PFSK-1 (cell line): ENCODE results near the gene ABCD1.

Experiments used
- FOXP2 ChIP-seq: optimal IDR thresholded peaks from 2 replicates; pipeline ENCODE3; 2011; ENCODE audit warnings: borderline replicate concordance, control low read depth, inconsistent platforms; ENCODE audit not compliant: insufficient read depth; ENCODE audit errors: extremely low read length, extremely low read depth
- POLR2AphosphoS5 ChIP-seq: IDR thresholded peaks from 2 replicates; pipeline ENCODE4 v1.6.1; 2012; ENCODE audit warnings: low read depth, mild to moderate bottlenecking, control low read depth, low read length, moderate library complexity
- REST ChIP-seq, 2 experiments: IDR thresholded peaks; 2 replicates each; pipeline versions ENCODE4 v1.6.1 to v1.8.0; 2011 to 2012; ENCODE audit warnings: low read depth in 2 of 2, low read length in 2 of 2, control low read depth in 1 of 2, inconsistent platforms in 1 of 2, mild to moderate bottlenecking in 1 of 2, moderate library complexity in 1 of 2; ENCODE audit not compliant: insufficient read depth in 1 of 2
- SIN3A ChIP-seq: IDR thresholded peaks from 2 replicates; pipeline ENCODE4 v1.6.1; 2012; ENCODE audit warnings: mild to moderate bottlenecking, low read length, moderate library complexity, borderline replicate concordance; ENCODE audit not compliant: insufficient read depth
- TAF1 ChIP-seq: IDR thresholded peaks from 2 replicates; pipeline ENCODE4 v1.6.1; 2012; ENCODE audit warnings: low read length, control low read depth, borderline replicate concordance; ENCODE audit not compliant: insufficient read depth

The ABCD1 gene

GRCh38 chrX:153697924-153698865, 26.5 kb upstream of the ABCD1 start:
- TF ChIP-seq FOXP2 (no peak), POLR2AphosphoS5 (no peak), TAF1 (no peak), REST (IDR thresholded peaks at IDR 0.05; ENCODE audit: insufficient read depth in 1 of 2, low read depth in 2 of 2, low read length in 2 of 2) (no peak), SIN3A (no peak)

GRCh38 chrX:153700376-153700945, 24.2 kb upstream of the ABCD1 start:
- TF ChIP-seq SIN3A (no peak), TAF1 (no peak), FOXP2 (no peak), POLR2AphosphoS5 (no peak), REST (IDR thresholded peaks at IDR 0.05; ENCODE audit: insufficient read depth in 1 of 2, low read depth in 2 of 2, low read length in 2 of 2) (no peak)

GRCh38 chrX:153700967-153701366, 23.7 kb upstream of the ABCD1 start:
- no peak for TF ChIP-seq TAF1

- no peak for TF ChIP-seq POLR2AphosphoS5
Observed at GRCh38 chrX:153701706-153702105, 22.9 kb upstream of the ABCD1 start.

GRCh38 chrX:153702336-153703035, 22.2 kb upstream of the ABCD1 start:
- no peak for TF ChIP-seq REST (IDR thresholded peaks at IDR 0.05; ENCODE audit: insufficient read depth in 1 of 2, low read depth in 2 of 2, low read length in 2 of 2)
- no peak for TF ChIP-seq SIN3A
- no peak for TF ChIP-seq TAF1
- TF ChIP-seq POLR2AphosphoS5, result no peak
- TF ChIP-seq FOXP2, result no peak

GRCh38 chrX:153703036-153703370, 21.7 kb upstream of the ABCD1 start:
- TF ChIP-seq REST (IDR thresholded peaks at IDR 0.05; ENCODE audit: insufficient read depth in 1 of 2, low read depth in 2 of 2, low read length in 2 of 2), result no peak
- no peak for TF ChIP-seq FOXP2
- TF ChIP-seq SIN3A, result no peak
- no peak for TF ChIP-seq POLR2AphosphoS5
- no peak for TF ChIP-seq TAF1
